ENCODE data around the gene TBC1D20.

Gene TBC1D20

DNA sequence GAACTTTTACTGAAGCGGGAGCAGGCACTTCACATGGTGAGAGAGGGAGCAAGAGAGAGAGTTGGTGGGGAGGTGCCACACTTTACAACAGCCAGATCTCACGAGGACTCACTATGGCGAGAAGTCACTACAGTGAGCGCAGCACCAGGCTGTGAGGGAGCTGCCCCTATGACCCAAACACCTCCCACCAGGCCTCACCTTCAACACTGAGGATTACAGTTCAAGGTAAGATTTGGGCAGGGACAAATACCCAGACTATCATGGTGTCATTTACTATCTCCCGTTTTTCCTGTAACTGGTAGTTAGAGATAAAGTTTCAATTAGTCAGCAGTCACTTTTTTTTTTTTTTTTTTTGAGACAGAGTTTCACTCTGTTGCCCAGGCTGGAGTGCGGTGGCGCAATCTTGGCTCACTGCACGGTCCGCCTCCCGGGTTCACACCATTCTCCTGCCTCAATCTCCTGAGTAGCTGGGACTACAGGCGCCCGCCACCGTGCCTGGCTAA lies 46.5 kb downstream of the TBC1D20 start:
- TF ChIP-seq POLR2AphosphoS5 (IDR thresholded peaks at IDR 0.05; ENCODE audit: low read depth, low read length) (no peak), SIN3A (IDR thresholded peaks at IDR 0.05; ENCODE audit: borderline replicate concordance, insufficient read depth, low read length) (no peak), TAF1 (IDR thresholded peaks at IDR 0.05; ENCODE audit: borderline replicate concordance, insufficient read depth, low read length) (no peak), REST (IDR thresholded peaks at IDR 0.05; ENCODE audit: insufficient read depth in 1 of 2, low read depth in 2 of 2, low read length in 2 of 2) (no peak), FOXP2 (optimal IDR thresholded peaks at IDR 0.05; ENCODE audit: borderline replicate concordance, extremely low read depth, extremely low read length, insufficient read depth) (no peak)

DNA sequence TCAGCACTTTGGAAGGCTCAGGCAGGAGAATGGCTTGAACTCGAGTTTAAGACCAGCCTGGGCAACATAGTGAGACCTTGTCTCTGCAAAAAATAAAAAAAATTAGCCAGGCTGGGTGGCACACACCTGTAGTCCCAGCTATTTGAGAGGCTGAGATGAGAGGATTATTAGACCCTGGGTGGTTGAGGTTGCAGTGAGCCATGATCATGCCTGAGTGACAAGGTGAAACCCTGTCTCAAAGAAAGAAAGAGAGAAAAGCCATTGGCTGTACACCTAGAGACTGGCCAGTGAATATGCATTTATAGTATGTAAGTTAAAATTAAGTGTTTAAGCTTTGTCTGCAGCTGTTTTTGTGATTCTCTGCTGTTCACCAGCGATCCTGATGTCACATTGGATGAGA lies 48.2 kb downstream of the TBC1D20 start:
- no peak for TF ChIP-seq FOXP2 (optimal IDR thresholded peaks at IDR 0.05; ENCODE audit: borderline replicate concordance, extremely low read depth, extremely low read length, insufficient read depth)
- no peak for TF ChIP-seq POLR2AphosphoS5 (IDR thresholded peaks at IDR 0.05; ENCODE audit: low read depth, low read length)

- no peak for TF ChIP-seq SIN3A (IDR thresholded peaks at IDR 0.05; ENCODE audit: borderline replicate concordance, insufficient read depth, low read length)
- TF ChIP-seq FOXP2 (optimal IDR thresholded peaks at IDR 0.05; ENCODE audit: borderline replicate concordance, extremely low read depth, extremely low read length, insufficient read depth), result no peak
- TF ChIP-seq REST (IDR thresholded peaks at IDR 0.05; ENCODE audit: insufficient read depth in 1 of 2, low read depth in 2 of 2, low read length in 2 of 2), result no peak
- TF ChIP-seq POLR2AphosphoS5 (IDR thresholded peaks at IDR 0.05; ENCODE audit: low read depth, low read length), result no peak
- TF ChIP-seq TAF1 (IDR thresholded peaks at IDR 0.05; ENCODE audit: borderline replicate concordance, insufficient read depth, low read length), result no peak
Observed at GRCh38 chr20:412081-412480, 50.3 kb downstream of the TBC1D20 start.

- TF ChIP-seq SIN3A (IDR thresholded peaks at IDR 0.05; ENCODE audit: borderline replicate concordance, insufficient read depth, low read length) (no peak), POLR2AphosphoS5 (IDR thresholded peaks at IDR 0.05; ENCODE audit: low read depth, low read length) (no peak), TAF1 (IDR thresholded peaks at IDR 0.05; ENCODE audit: borderline replicate concordance, insufficient read depth, low read length) (no peak), FOXP2 (optimal IDR thresholded peaks at IDR 0.05; ENCODE audit: borderline replicate concordance, extremely low read depth, extremely low read length, insufficient read depth) (no peak), REST (IDR thresholded peaks at IDR 0.05; ENCODE audit: insufficient read depth in 1 of 2, low read depth in 2 of 2, low read length in 2 of 2) (no peak)
Observed at GRCh38 chr20:409697-410559, 52.4 kb downstream of the TBC1D20 start.

- TF ChIP-seq FOXP2 (optimal IDR thresholded peaks at IDR 0.05; ENCODE audit: borderline replicate concordance, extremely low read depth, extremely low read length, insufficient read depth), result no peak
- TF ChIP-seq SIN3A (IDR thresholded peaks at IDR 0.05; ENCODE audit: borderline replicate concordance, insufficient read depth, low read length), result no peak
- TF ChIP-seq TAF1 (IDR thresholded peaks at IDR 0.05; ENCODE audit: borderline replicate concordance, insufficient read depth, low read length), result no peak
- TF ChIP-seq POLR2AphosphoS5 (IDR thresholded peaks at IDR 0.05; ENCODE audit: low read depth, low read length), result no peak
- no peak for TF ChIP-seq REST (IDR thresholded peaks at IDR 0.05; ENCODE audit: insufficient read depth in 1 of 2, low read depth in 2 of 2, low read length in 2 of 2)
Observed at GRCh38 chr20:408843-409696, 53.3 kb downstream of the TBC1D20 start.

Data from PFSK-1 (cell line).